Colonic mucosa (tissue), 4 donors: ENCODE results near the gene CMTM4. TPM values are rescaled to one million over a fixed set of nuclear protein-coding genes. Genes with fewer than 3 reads are reported as not detected.

Experiments
- DNase-seq: peaks from one replicate; pipeline ENCODE4 v3.0.0-alpha.2; 2020
- H3K27ac ChIP-seq: fragments of 200-600 bp; one replicate; pipeline ENCODE4 v1.8.0; 2021
- H3K27me3 ChIP-seq: fragments of 200-600 bp; one replicate; pipeline ENCODE4 v1.8.0; 2021
- H3K36me3 ChIP-seq: fragments of 200-600 bp; one replicate; pipeline ENCODE4 v1.8.0; 2021
- H3K4me1 ChIP-seq: fragments of 200-600 bp; one replicate; pipeline ENCODE4 v1.8.0; 2021; ENCODE audit warnings: mild to moderate bottlenecking
- H3K4me3 ChIP-seq: fragments of 200-600 bp; one replicate; pipeline ENCODE4 v1.8.0; 2021
- H3K9ac ChIP-seq, 2 donors: one replicate each; pipeline ENCODE4 v1.7.0; 2013; ENCODE audit warnings: control low read depth in 2 of 2, low read depth in 2 of 2, low read length in 2 of 2
- H3K9me3 ChIP-seq: fragments of 200-600 bp; one replicate; pipeline ENCODE4 v1.8.0; 2021
- intact Hi-C: fragments of 100-400 bp; cut with DNase I; formaldehyde crosslinking; loops from one replicate; pipeline ENCODE4 v1.14.1; 2022
- total RNA-seq, 2 donors: library from RNA; stranded (reverse); fragmentation: NEBNext Ultra II Directional in 1 of 2; extraction: Animal tissue kit (Norgen Biotek cat#: 25700) in 1 of 2; gene quantifications; one replicate each; pipeline ENCODE4 v1.2.1, GENCODE V29; 2021
- TF ChIP-seq, protein P1 (sequence below): fragments of 200-600 bp; IDR thresholded peaks from one replicate; pipeline ENCODE4 v1.8.0; 2022; ENCODE audit warnings: antibody characterized with exemption, mild to moderate bottlenecking
- donor health status: healthy.
- donor health status: DM: no; HTN: no; CAD: no.
- donor health status: DM: no; HTN: no; CAD: no.

Gene CMTM4
- total RNA-seq, 2 donors from 2014 or later = 150 to 212 TPM

- H3K36me3 ChIP-seq = no peaks in the 10 kb centered on the region
- H3K27ac ChIP-seq = no peak overlapping the region
- H3K4me3 ChIP-seq = no peak overlapping the region
- no peak overlapping the region for H3K9ac ChIP-seq
- intact Hi-C loops = no loop called here
- TF ChIP-seq, protein P1, sequence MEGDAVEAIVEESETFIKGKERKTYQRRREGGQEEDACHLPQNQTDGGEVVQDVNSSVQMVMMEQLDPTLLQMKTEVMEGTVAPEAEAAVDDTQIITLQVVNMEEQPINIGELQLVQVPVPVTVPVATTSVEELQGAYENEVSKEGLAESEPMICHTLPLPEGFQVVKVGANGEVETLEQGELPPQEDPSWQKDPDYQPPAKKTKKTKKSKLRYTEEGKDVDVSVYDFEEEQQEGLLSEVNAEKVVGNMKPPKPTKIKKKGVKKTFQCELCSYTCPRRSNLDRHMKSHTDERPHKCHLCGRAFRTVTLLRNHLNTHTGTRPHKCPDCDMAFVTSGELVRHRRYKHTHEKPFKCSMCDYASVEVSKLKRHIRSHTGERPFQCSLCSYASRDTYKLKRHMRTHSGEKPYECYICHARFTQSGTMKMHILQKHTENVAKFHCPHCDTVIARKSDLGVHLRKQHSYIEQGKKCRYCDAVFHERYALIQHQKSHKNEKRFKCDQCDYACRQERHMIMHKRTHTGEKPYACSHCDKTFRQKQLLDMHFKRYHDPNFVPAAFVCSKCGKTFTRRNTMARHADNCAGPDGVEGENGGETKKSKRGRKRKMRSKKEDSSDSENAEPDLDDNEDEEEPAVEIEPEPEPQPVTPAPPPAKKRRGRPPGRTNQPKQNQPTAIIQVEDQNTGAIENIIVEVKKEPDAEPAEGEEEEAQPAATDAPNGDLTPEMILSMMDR = no peak
- peaks cover 6% of the 10 kb centered on the region for H3K4me1 ChIP-seq
- no peaks in the 10 kb centered on the region for H3K27me3 ChIP-seq
- no peak for DNase-seq
- no peaks in the 10 kb centered on the region for H3K9me3 ChIP-seq
These were observed 42.8 kb downstream of the CMTM4 start for GRCh38 chr16:66653581-66654350.

DNA sequence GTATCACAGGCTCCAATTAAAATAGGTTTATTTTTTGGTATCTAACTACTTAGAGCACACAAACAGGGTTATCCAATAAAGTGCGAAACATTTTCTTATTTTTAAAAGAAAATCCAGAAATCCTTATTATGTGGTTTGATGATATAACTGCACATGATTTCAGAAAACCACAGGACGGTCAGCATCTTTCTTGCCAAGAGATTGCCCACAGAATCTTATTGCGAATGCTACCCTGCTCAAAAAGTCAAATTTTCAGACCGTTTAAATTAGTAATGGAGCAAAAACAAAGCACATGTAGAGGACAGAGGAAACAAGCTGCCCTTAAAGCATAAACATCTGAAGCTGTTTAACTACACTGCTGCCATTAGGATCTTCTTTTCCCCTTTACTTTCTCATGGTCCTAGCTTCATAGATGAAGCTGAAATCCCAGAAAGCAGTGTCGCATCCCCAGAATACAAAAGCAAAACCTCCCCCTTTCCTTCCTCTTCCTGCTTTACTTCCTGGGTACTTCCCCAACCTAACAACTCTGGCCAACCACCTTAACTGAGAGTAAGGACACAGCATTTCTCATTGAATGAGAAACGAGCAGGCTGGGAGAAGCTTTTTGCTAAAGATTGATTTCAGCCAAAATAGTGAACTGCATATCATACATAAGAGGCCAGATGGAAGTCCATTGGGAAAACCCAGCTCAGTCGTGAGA is 43.7 kb downstream of the CMTM4 start:
- no peak overlapping the region for H3K4me3 ChIP-seq
- TF ChIP-seq, protein P1 = no peak
- no peaks in the 10 kb centered on the region for H3K9me3 ChIP-seq
- H3K27me3 ChIP-seq = no peaks in the 10 kb centered on the region
- H3K9ac ChIP-seq = no peak overlapping the region
- H3K36me3 ChIP-seq = no peaks in the 10 kb centered on the region
- no peak for DNase-seq
- intact Hi-C loops = no loop called here
- H3K27ac ChIP-seq = no peak overlapping the region
- peaks cover 6% of the 10 kb centered on the region for H3K4me1 ChIP-seq

- TF ChIP-seq, protein P1 = no peak
- H3K4me1 ChIP-seq = peaks cover 6% of the 10 kb centered on the region
- H3K36me3 ChIP-seq = no peaks in the 10 kb centered on the region
- DNase-seq = no peak
- no peak overlapping the region for H3K9ac ChIP-seq
- no peaks in the 10 kb centered on the region for H3K9me3 ChIP-seq
- H3K27ac ChIP-seq = no peak overlapping the region
- no peaks in the 10 kb centered on the region for H3K27me3 ChIP-seq
- intact Hi-C loops = no loop called here
- no peak overlapping the region for H3K4me3 ChIP-seq
These were observed 44.6 kb downstream of the CMTM4 start for GRCh38 chr16:66651965-66652364.

DNA sequence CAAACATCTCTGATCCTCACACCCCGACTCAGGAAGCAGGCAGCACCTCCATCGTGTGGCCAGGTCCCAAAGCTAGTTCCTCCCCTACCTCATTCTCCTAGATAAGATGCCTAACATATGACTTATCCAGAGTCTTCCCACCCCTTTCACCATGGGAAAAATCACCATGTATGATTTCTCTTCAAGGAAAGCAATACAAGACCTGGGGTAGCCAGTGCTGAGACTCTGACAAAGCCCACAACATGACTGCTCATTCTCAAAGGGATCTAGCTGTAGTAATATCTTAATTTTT is 45.1 kb downstream of the CMTM4 start:
- H3K27ac ChIP-seq = no peak overlapping the region
- H3K36me3 ChIP-seq = no peaks in the 10 kb centered on the region
- H3K9me3 ChIP-seq = no peaks in the 10 kb centered on the region
- DNase-seq = no peak
- H3K9ac ChIP-seq = no peak overlapping the region
- TF ChIP-seq, protein P1 = no peak
- intact Hi-C loops = no loop called here
- no peak overlapping the region for H3K4me3 ChIP-seq
- peaks cover 6% of the 10 kb centered on the region for H3K4me1 ChIP-seq
- H3K27me3 ChIP-seq = no peaks in the 10 kb centered on the region

DNA sequence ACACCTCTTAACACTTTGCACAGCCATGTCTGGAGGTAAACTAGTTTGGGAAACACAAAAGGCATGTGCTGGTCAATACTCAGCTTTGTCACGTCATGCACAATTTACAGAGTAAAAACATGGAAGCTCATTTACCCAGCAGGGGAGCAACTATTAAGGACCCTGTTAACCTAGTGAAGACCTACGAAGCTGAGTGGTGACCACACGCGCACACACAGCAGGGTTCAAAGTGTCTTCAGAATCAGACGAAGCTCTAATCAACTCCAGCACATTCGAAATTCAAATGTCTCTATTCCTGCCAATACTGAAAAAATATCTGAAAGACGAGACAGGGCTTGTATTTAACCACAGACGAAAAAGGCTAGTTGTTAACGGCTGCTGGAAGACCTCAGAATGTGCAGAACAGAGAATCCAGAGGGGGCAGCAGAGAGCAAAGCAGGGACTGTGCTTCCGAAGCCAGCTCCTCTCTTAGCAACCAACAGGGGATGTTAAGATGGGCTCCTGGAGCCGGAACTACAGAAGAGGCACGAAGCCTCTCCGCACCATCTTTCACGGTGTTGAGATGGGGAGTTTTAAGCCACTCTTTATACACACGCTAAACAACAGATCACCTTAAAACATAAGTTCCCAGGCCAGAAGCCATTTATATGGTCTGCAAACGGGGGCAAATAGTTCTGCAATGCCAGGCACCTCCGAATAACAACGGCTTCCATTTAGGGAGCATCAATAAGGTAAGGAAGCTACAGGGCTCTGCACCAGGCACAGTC is 45.7 kb downstream of the CMTM4 start:
- peaks cover 6% of the 10 kb centered on the region for H3K4me1 ChIP-seq

More for the DNA sequence above, 45.7 kb downstream of the CMTM4 start:
- TF ChIP-seq, protein P1 = peak; percentile 87
- H3K36me3 ChIP-seq = no peaks in the 10 kb centered on the region
- H3K27ac ChIP-seq = no peak overlapping the region
- H3K9ac ChIP-seq = no peak overlapping the region
- peak; percentile 85 for DNase-seq
- no peaks in the 10 kb centered on the region for H3K27me3 ChIP-seq
- no peaks in the 10 kb centered on the region for H3K9me3 ChIP-seq
- no peak overlapping the region for H3K4me3 ChIP-seq
- intact Hi-C loops = no loop called here
